Measurements from ENCODE around the gene IER5. TPM values are rescaled to one million over a fixed set of nuclear protein-coding genes. Genes with fewer than 3 reads are reported as not detected.

The IER5 gene
- total RNA-seq, 1 donor from 2014 or later: 8.8 TPM

GRCh38 chr1:181083842-181084605 lies 4.5 kb upstream of the IER5 start:
- Mint-ChIP-seq H3K4me1 (ENCODE audit: low read depth, unreplicated experiment) (peaks cover 7% of the 10 kb centered on the region), H3K36me3 (ENCODE audit: unreplicated experiment) (no peaks in the 10 kb centered on the region), H3K4me3 (ENCODE audit: unreplicated experiment) (no peak overlapping the region), H3K27me3 (ENCODE audit: unreplicated experiment) (peaks cover 6% of the 10 kb centered on the region), H3K27ac (ENCODE audit: unreplicated experiment) (no peak overlapping the region), H3K9me3 (ENCODE audit: unreplicated experiment) (peaks cover 7% of the 10 kb centered on the region)
- DNase-seq: no peak
- TF ChIP-seq CTCF (IDR thresholded peaks at IDR 0.05; ENCODE audit: partially characterized antibody, unreplicated experiment): no peak

GRCh38 chr1:181084606-181084969 lies 3.9 kb upstream of the IER5 start:
- H3K4me3 Mint-ChIP-seq (ENCODE audit: unreplicated experiment): no peak overlapping the region
- H3K27me3 Mint-ChIP-seq (ENCODE audit: unreplicated experiment): peaks cover 6% of the 10 kb centered on the region
- peaks cover 7% of the 10 kb centered on the region for H3K4me1 Mint-ChIP-seq (ENCODE audit: low read depth, unreplicated experiment)
- no peak for TF ChIP-seq CTCF (IDR thresholded peaks at IDR 0.05; ENCODE audit: partially characterized antibody, unreplicated experiment)
- DNase-seq: no peak
- no peak overlapping the region for H3K27ac Mint-ChIP-seq (ENCODE audit: unreplicated experiment)
- peaks cover 7% of the 10 kb centered on the region for H3K9me3 Mint-ChIP-seq (ENCODE audit: unreplicated experiment)
- no peaks in the 10 kb centered on the region for H3K36me3 Mint-ChIP-seq (ENCODE audit: unreplicated experiment)

GRCh38 chr1:181086091-181086490 lies 2.4 kb upstream of the IER5 start:
- no peaks in the 10 kb centered on the region for H3K36me3 Mint-ChIP-seq (ENCODE audit: unreplicated experiment)
- peaks cover 8% of the 10 kb centered on the region for H3K4me1 Mint-ChIP-seq (ENCODE audit: low read depth, unreplicated experiment)
- TF ChIP-seq CTCF (IDR thresholded peaks at IDR 0.05; ENCODE audit: partially characterized antibody, unreplicated experiment): no peak
- H3K9me3 Mint-ChIP-seq (ENCODE audit: unreplicated experiment): peaks cover 10% of the 10 kb centered on the region
- no peak for DNase-seq
- H3K27me3 Mint-ChIP-seq (ENCODE audit: unreplicated experiment): peaks cover 6% of the 10 kb centered on the region
- H3K27ac Mint-ChIP-seq (ENCODE audit: unreplicated experiment): no peak overlapping the region
- no peak overlapping the region for H3K4me3 Mint-ChIP-seq (ENCODE audit: unreplicated experiment)

- no peak for TF ChIP-seq CTCF (IDR thresholded peaks at IDR 0.05; ENCODE audit: partially characterized antibody, unreplicated experiment)
Observed at GRCh38 chr1:181086926-181087325, 1.6 kb upstream of the IER5 start.

GRCh38 chr1:181087400-181087901 lies 1.0 kb upstream of the IER5 start:
- no peak for DNase-seq
- Mint-ChIP-seq H3K27me3 (ENCODE audit: unreplicated experiment) (peaks cover 6% of the 10 kb centered on the region), H3K27ac (ENCODE audit: unreplicated experiment) (no peak overlapping the region), H3K9me3 (ENCODE audit: unreplicated experiment) (peaks cover 10% of the 10 kb centered on the region), H3K4me3 (ENCODE audit: unreplicated experiment) (peak overlapping the region; percentile 96), H3K4me1 (ENCODE audit: low read depth, unreplicated experiment) (peaks cover 11% of the 10 kb centered on the region), H3K36me3 (ENCODE audit: unreplicated experiment) (no peaks in the 10 kb centered on the region)
- TF ChIP-seq CTCF (IDR thresholded peaks at IDR 0.05; ENCODE audit: partially characterized antibody, unreplicated experiment): no peak

More at GRCh38 chr1:181086926-181087325, 1.6 kb upstream of the IER5 start:
- Mint-ChIP-seq H3K27ac (ENCODE audit: unreplicated experiment) (no peak overlapping the region), H3K27me3 (ENCODE audit: unreplicated experiment) (peaks cover 6% of the 10 kb centered on the region), H3K4me3 (ENCODE audit: unreplicated experiment) (no peak overlapping the region), H3K36me3 (ENCODE audit: unreplicated experiment) (no peaks in the 10 kb centered on the region), H3K4me1 (ENCODE audit: low read depth, unreplicated experiment) (peaks cover 9% of the 10 kb centered on the region), H3K9me3 (ENCODE audit: unreplicated experiment) (peaks cover 10% of the 10 kb centered on the region)
- DNase-seq: no peak
